HepG2 (cell line): Measurements from ENCODE around the gene TBC1D12. TPM values are rescaled to one million over a fixed set of nuclear protein-coding genes. Genes with fewer than 3 reads are reported as not detected.
A peak's percentile ranks its signal among the peaks of the same experiment; 100 is the strongest.

ENCODE experiments used
- CREB1 ChIP-seq, 2 experiments: fragments of 450-650 bp in 1 of 2; IDR thresholded peaks; 2 replicates each; pipeline ENCODE4 v1.6.1; 2016 to 2017; ENCODE audit warnings: control low read depth in 1 of 2, mild to moderate bottlenecking in 1 of 2, missing compliant biosample characterization in 1 of 2, missing genetic modification characterization in 1 of 2
- ELF3 ChIP-seq: IDR thresholded peaks from 2 replicates; pipeline ENCODE4 v1.6.1; 2016; ENCODE audit warnings: missing genetic modification reagents, missing compliant biosample characterization
- FOSL1 ChIP-seq: sonication (generic); formaldehyde crosslinking; IDR thresholded peaks from 2 replicates; pipeline ENCODE4 v1.9.0; 2021; ENCODE audit warnings: missing genetic modification reagents, borderline replicate concordance
- GFI1 ChIP-seq: sonication (generic); formaldehyde crosslinking; IDR thresholded peaks from 2 replicates; pipeline ENCODE4 v1.5.0; 2020; ENCODE audit warnings: missing genetic modification reagents, mild to moderate bottlenecking, borderline replicate concordance
- NKX3-1 ChIP-seq: sonication (generic); formaldehyde crosslinking; IDR thresholded peaks from 2 replicates; pipeline ENCODE4 v1.5.0; 2020; ENCODE audit warnings: missing genetic modification reagents
- NRL ChIP-seq: sonication (generic); formaldehyde crosslinking; IDR thresholded peaks from 2 replicates; pipeline ENCODE4 v1.5.0; 2020; ENCODE audit warnings: missing genetic modification reagents, mild to moderate bottlenecking, moderate library complexity, borderline replicate concordance
- PAXIP1 ChIP-seq: sonication (generic); formaldehyde crosslinking; conservative IDR thresholded peaks from 2 replicates; pipeline ENCODE4 v1.4.0; 2020; ENCODE audit warnings: mild to moderate bottlenecking, missing genetic modification reagents, moderate library complexity
- REST ChIP-seq, 2 experiments: IDR thresholded peaks; 2 replicates each; pipeline ENCODE4 v1.6.1; 2011 to 2012; ENCODE audit warnings: low read length in 2 of 2, borderline replicate concordance in 1 of 2, low read depth in 1 of 2, mild to moderate bottlenecking in 1 of 2, moderate library complexity in 1 of 2
- SAP130 ChIP-seq: IDR thresholded peaks from 2 replicates; pipeline ENCODE4 v1.6.1; 2016; ENCODE audit warnings: low read depth
- SRSF1 ChIP-seq: fragments of 200-400 bp; formaldehyde crosslinking; optimal IDR thresholded peaks from 2 replicates; pipeline ENCODE3; 2017; ENCODE audit warnings: mild to moderate bottlenecking, low read depth, low read length, moderate library complexity
- TFE3 ChIP-seq: IDR thresholded peaks from 2 replicates; pipeline ENCODE4 v1.6.1; 2016
- ZNF136 ChIP-seq: sonication (generic); formaldehyde crosslinking; IDR thresholded peaks from 2 replicates; pipeline ENCODE4 v1.8.1; 2022; ENCODE audit warnings: low read depth, mild to moderate bottlenecking, moderate library complexity, missing genetic modification reagents
- ZNF512B ChIP-seq: sonication (generic); formaldehyde crosslinking; IDR thresholded peaks from 2 replicates; pipeline ENCODE4 v1.5.1; 2020; ENCODE audit warnings: missing genetic modification reagents, mild to moderate bottlenecking, borderline replicate concordance
- ZNF644 ChIP-seq: IDR thresholded peaks from 2 replicates; pipeline ENCODE4 v1.6.1; 2016; ENCODE audit warnings: low read depth
- ZNF749 ChIP-seq: sonication (generic); formaldehyde crosslinking; IDR thresholded peaks from 2 replicates; pipeline ENCODE4 v1.8.0; 2022; ENCODE audit warnings: mild to moderate bottlenecking, missing genetic modification reagents, moderate library complexity, borderline replicate concordance
- ZNF75D ChIP-seq: sonication (generic); formaldehyde crosslinking; IDR thresholded peaks from 2 replicates; pipeline ENCODE4 v1.8.1; 2023; ENCODE audit warnings: missing genetic modification reagents, mild to moderate bottlenecking, borderline replicate concordance
- polyA plus RNA-seq, 8 experiments: library from polyadenylated mRNA; depleted of rRNA in 3 of 8; stranded (reverse) in 7 of 8; unstranded in 1 of 8; fragments of >200 nt; fragmentation: Illumina TruSeq in 4 of 8; extraction: Trizol in 4 of 8; gene quantifications; 2 replicates each; pipeline versions ENCODE4 v1.2.1 to v1.2.3, GENCODE V29; 2011 to 2016; ENCODE audit warnings: low read depth in 4 of 8, missing spikeins in 1 of 8, mixed read lengths in 1 of 8; ENCODE audit not compliant: insufficient read depth in 1 of 8
- total RNA-seq, 5 experiments: library from RNA; depleted of rRNA; stranded (reverse); fragments of >200 nt; fragmentation: Illumina TruSeq; extraction: Trizol; gene quantifications; 2 replicates each; pipeline ENCODE4 v1.2.3, GENCODE V29; 2016; ENCODE audit warnings: low read depth in 1 of 5

TBC1D12 gene
- total and polyA plus RNA-seq, 2 of the 13 experiments (the other 11 are each of a cell fraction or from before 2014, with no cell fraction given): 5.7 to 6.2 TPM

DNA sequence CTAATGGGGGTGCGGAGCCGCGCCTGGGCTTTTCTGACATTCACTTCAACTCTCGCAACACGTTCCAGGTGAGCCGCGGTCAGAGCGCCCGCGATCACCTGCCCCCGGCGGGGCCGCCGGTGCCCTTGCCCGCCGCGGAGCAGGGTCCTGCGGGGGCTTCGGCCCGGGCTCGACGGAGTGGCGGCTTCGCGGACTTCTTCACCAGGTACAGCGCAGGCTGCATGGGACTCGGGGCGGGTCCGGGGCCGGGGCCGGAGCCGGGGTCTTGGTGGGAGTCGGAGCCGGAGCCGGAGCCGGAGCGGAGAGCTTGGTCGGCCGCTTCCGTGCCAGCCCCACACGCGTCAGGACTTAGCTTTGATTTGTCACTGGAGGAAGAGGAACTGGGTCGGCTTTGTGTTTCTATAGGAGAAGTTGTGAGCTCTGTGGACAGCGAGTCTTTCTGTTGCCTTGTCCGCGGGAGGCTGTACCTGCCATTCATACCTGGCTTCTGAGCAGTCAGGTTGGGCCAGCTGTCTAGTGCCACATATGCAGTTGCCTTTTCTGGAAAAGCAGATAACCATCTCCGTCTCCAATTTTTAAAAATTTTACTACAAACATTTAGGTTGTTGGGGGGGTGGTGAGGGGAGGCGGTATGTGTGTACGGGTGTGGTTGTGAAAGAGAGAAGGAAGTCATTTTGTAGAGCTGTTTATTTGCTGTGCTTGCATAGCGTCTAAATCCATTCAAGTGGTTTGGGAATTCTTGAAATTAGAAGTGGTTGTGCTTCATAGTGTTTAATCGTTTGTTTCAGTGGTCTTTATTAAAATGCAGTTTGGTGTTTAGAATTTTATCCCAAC is 1.3 kb downstream of the TBC1D12 start (continued):
- TF ChIP-seq REST (IDR thresholded peaks at IDR 0.05; ENCODE audit: borderline replicate concordance in 1 of 2, low read depth in 1 of 2, low read length in 2 of 2) (no peak), FOSL1 (no peak), ZNF644 (no peak), GFI1 (CRISPR knock-in tag) (peak; percentile 36; the same call in 1 of the 2 replicates), ZNF136 (CRISPR knock-in tag) (no peak), ZNF512B (CRISPR knock-in tag) (no peak), PAXIP1 (CRISPR knock-in tag) (0 out of 2 replicates have a peak, but pooled peaks have one; percentile 14), ZNF75D (CRISPR knock-in tag) (no peak), SAP130 (CRISPR knock-in tag) (peak; percentile 61; the same call in 1 of the 2 replicates), NKX3-1 (CRISPR knock-in tag) (no peak), ZNF749 (CRISPR knock-in tag) (no peak), ELF3 (CRISPR knock-in tag) (peak; percentile 30; the same call in 1 of the 2 replicates), CREB1 (IDR thresholded peaks at IDR 0.05) (no peak), CREB1 (CRISPR knock-in tag; IDR thresholded peaks at IDR 0.05) (no peak), TFE3 (CRISPR knock-in tag) (no peak; the same call in 1 of the 2 replicates), NRL (no peak), SRSF1 (no peak)
